Endothelial cell of umbilical vein (primary cell): ENCODE results near the gene PPP6R1. TPM values are rescaled to one million over a fixed set of nuclear protein-coding genes. Genes with fewer than 3 reads are reported as not detected.

Experiments used
- BruUV-seq: library from RNA; stranded (reverse); fragments of 400-500 nt; replicated peaks from 2 replicates; lab custom pipeline; 2021; lab: Mats Ljungman, UMichigan
- CTCF ChIA-PET: fragments of 300-600, 350-600 bp; sonication (Branson Sonifier 250); formaldehyde crosslinking; loops from one replicate; lab custom pipeline; 2021; ENCODE audit warnings: antibody characterized with exemption, inconsistent platforms; lab: Charles Lee
- POLR2A ChIA-PET: fragments of 300-600, 350-600 bp; sonication (Branson Sonifier 250); formaldehyde crosslinking; loops from one replicate; lab custom pipeline; 2021; ENCODE audit warnings: antibody characterized with exemption, inconsistent platforms; lab: Charles Lee
- DNase-seq: peaks from one replicate; pipeline ENCODE4 v3.0.0-alpha.2; 2011; ENCODE audit warnings: low read depth, low spot score
- FAIRE-seq: peaks from 2 replicates; lab custom pipeline; 2011; peaks lifted over from hg19 to GRCh38; lab: Jason Lieb, UNC
- H2AFZ ChIP-seq: 2 replicates; pipeline ENCODE4 v1.6.0; 2012; ENCODE audit warnings: low read depth, low read length, control low read depth, inconsistent platforms
- H3K27ac ChIP-seq: 2 replicates; pipeline ENCODE4 v1.5.1; 2011; ENCODE audit warnings: low read depth, mild to moderate bottlenecking, control low read depth, low read length, moderate library complexity; ENCODE audit not compliant: insufficient read depth
- H3K27me3 ChIP-seq, 2 experiments: 2 replicates each; pipeline versions ENCODE4 v1.6.0 to v1.6.1; 2011; ENCODE audit warnings: low read length in 2 of 2, mixed read lengths in 1 of 2; ENCODE audit not compliant: control insufficient read depth in 2 of 2, insufficient read depth in 2 of 2
- H3K36me3 ChIP-seq, 2 experiments: 2 replicates in 1 of 2; 3 replicates in 1 of 2; pipeline ENCODE4 v1.5.1; 2011; ENCODE audit warnings: low read length in 2 of 2, mild to moderate bottlenecking in 1 of 2, moderate library complexity in 1 of 2; ENCODE audit not compliant: control insufficient read depth in 2 of 2, insufficient read depth in 2 of 2; ENCODE audit errors: extremely low read depth in 1 of 2
- H3K4me1 ChIP-seq: 3 replicates; pipeline ENCODE4 v1.5.1; 2011; ENCODE audit warnings: mild to moderate bottlenecking, low read length; ENCODE audit not compliant: control insufficient read depth, insufficient read depth; ENCODE audit errors: extremely low read depth
- H3K4me2 ChIP-seq: 2 replicates; pipeline ENCODE4 v1.6.1; 2011; ENCODE audit warnings: low read length, control low read depth, mixed read lengths; ENCODE audit not compliant: insufficient read depth
- H3K4me3 ChIP-seq, 3 experiments: fragments of 200-600 bp in 1 of 3; sonication (generic), shearing (Covaris generic) in 1 of 3; replicated peaks in 1 of 3; 2 replicates each; pipeline ENCODE4 v1.5.1; 2011 to 2016; ENCODE audit warnings: control low read depth in 3 of 3, low read length in 3 of 3, mild to moderate bottlenecking in 2 of 3, inconsistent platforms in 1 of 3, low read depth in 1 of 3, moderate library complexity in 1 of 3; ENCODE audit not compliant: insufficient read depth in 1 of 3
- H3K79me2 ChIP-seq: 2 replicates; pipeline ENCODE4 v1.6.0; 2012; ENCODE audit warnings: low read length, inconsistent platforms; ENCODE audit not compliant: control insufficient read depth, insufficient read depth
- H3K9ac ChIP-seq: replicated peaks from 2 replicates; pipeline ENCODE3; 2011; ENCODE audit warnings: low read length, control low read depth; ENCODE audit not compliant: insufficient read depth; ENCODE audit errors: extremely low read depth
- H3K9me1 ChIP-seq: replicated peaks from 3 replicates; pipeline ENCODE4 v1.6.0; 2011; ENCODE audit warnings: mild to moderate bottlenecking, low read length; ENCODE audit not compliant: control insufficient read depth, insufficient read depth; ENCODE audit errors: extremely low read depth
- H3K9me3 ChIP-seq: replicated peaks from 2 replicates; pipeline ENCODE4 v1.5.1; 2012; ENCODE audit warnings: low read length, inconsistent platforms; ENCODE audit not compliant: control insufficient read depth, insufficient read depth
- H4K20me1 ChIP-seq: replicated peaks from 2 replicates; pipeline ENCODE3; 2011; ENCODE audit warnings: mild to moderate bottlenecking, low read length; ENCODE audit not compliant: control insufficient read depth, insufficient read depth; ENCODE audit errors: extremely low read depth
- CTCF ChIP-seq, 2 donors: IDR thresholded peaks; 1 replicate in 1 of 2; 2 replicates in 1 of 2; pipeline ENCODE4 v1.5.1; 2011; ENCODE audit warnings: low read length in 2 of 2, mild to moderate bottlenecking in 2 of 2, moderate library complexity in 2 of 2, control low read depth in 1 of 2, inconsistent platforms in 1 of 2, low read depth in 1 of 2; ENCODE audit not compliant: insufficient read depth in 1 of 2; ENCODE audit errors: extremely low read depth in 1 of 2
- EZH2 ChIP-seq: IDR thresholded peaks from 2 replicates; pipeline ENCODE4 v1.6.1; 2012; ENCODE audit warnings: borderline replicate concordance, low read depth, mild to moderate bottlenecking, moderate library complexity, low read length, inconsistent platforms; ENCODE audit not compliant: severe bottlenecking
- FOS ChIP-seq: IDR thresholded peaks from 2 replicates; pipeline ENCODE4 v1.6.1; 2011; ENCODE audit warnings: mild to moderate bottlenecking, low read length, moderate library complexity, borderline replicate concordance; ENCODE audit not compliant: insufficient read depth
- GATA2 ChIP-seq: IDR thresholded peaks from 2 replicates; pipeline ENCODE4 v1.7.0; 2011; ENCODE audit warnings: low read depth, mild to moderate bottlenecking, moderate library complexity, mixed read lengths, low read length; ENCODE audit not compliant: insufficient read length, insufficient read depth
- JUN ChIP-seq: IDR thresholded peaks from 2 replicates; pipeline ENCODE4 v1.6.1; 2011; ENCODE audit warnings: borderline replicate concordance, low read depth; ENCODE audit not compliant: insufficient read length, insufficient read depth
- MAX ChIP-seq: IDR thresholded peaks from 2 replicates; pipeline ENCODE4 v1.6.1; 2011; ENCODE audit not compliant: insufficient read depth, insufficient read length
- MYC ChIP-seq: IDR thresholded peaks from one replicate; pipeline ENCODE4 v1.6.1; 2011; ENCODE audit warnings: mild to moderate bottlenecking, low read depth, low read length
- POLR2A ChIP-seq: IDR thresholded peaks from 2 replicates; pipeline ENCODE4 v1.6.1; 2012; ENCODE audit warnings: low read depth, mild to moderate bottlenecking, control low read depth, low read length
- POLR2AphosphoS5 ChIP-seq: IDR thresholded peaks from 2 replicates; pipeline ENCODE4 v1.6.1; 2012; ENCODE audit warnings: low read depth, mild to moderate bottlenecking, control low read depth, low read length, moderate library complexity; ENCODE audit not compliant: insufficient read depth
- dilution Hi-C: fragments of 300-500 bp; cut with MboI; formaldehyde crosslinking; loops from one replicate; pipeline ENCODE4 v1.15.0; 2019; ENCODE audit warnings: low sequenced_read_pairs; ENCODE audit not compliant: extremely low pct_ligation_motif_present
- intact Hi-C: fragments of 100-400 bp; cut with micrococcal nuclease; formaldehyde crosslinking; loops from one replicate; pipeline ENCODE4 v1.10.0; 2022
- polyA plus RNA-seq, 4 experiments: library from polyadenylated mRNA; depleted of rRNA in 3 of 4; stranded (reverse) in 3 of 4; unstranded in 1 of 4; fragments of >200 nt; gene quantifications; 2 replicates each; pipeline versions ENCODE4 v1.2.1 to v1.2.3, GENCODE V29; 2011 to 2012; ENCODE audit warnings: missing spikeins in 1 of 4
- total RNA-seq: library from RNA; stranded (reverse); gene quantifications from 2 replicates; pipeline ENCODE4 v1.2.3, GENCODE V29; 2021

Gene PPP6R1
- total and polyA plus RNA-seq, 2 donors (not counting 3 experiments of a cell fraction or from before 2014, with no cell fraction given) = 35.7 to 71.8 TPM

DNA sequence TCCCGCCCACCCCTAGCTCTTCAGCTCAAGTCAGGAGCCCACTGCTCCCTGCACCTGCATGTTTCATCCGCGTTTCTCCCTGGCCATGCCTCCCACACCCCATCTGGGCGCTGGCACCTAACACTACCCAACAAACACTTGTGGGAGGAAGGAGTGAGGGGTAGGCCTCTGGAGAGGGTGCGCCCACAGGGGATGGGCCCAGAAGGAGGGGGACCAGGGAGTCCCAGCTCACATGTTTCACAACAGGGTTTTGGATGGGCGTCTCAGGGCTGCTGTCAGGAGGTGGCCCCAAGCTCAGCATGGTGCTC is 18.1 kb downstream of the PPP6R1 start:
- no peaks in the 10 kb centered on the region for H4K20me1 ChIP-seq
- CTCF ChIA-PET = interaction anchor here (0.6 kb wide), 1 partner anchor 206 kb away, joined by 3 read pairs; no protein-coding TSS in a partner anchor
- no peak overlapping the region for H3K9ac ChIP-seq
- dilution Hi-C loops (no loop called here), intact Hi-C loops (no loop called here)
- no peak overlapping the region for H2AFZ ChIP-seq
- H3K79me2 ChIP-seq = no peaks in the 10 kb centered on the region
- H3K9me1 ChIP-seq = no peaks in the 10 kb centered on the region
- BruUV-seq = no TSS peak
- no peak for TF ChIP-seq POLR2A
- no peak for TF ChIP-seq JUN
- TF ChIP-seq GATA2 = no peak
- TF ChIP-seq FOS = no peak
- TF ChIP-seq POLR2AphosphoS5 = no peak
- TF ChIP-seq EZH2 = no peak
- TF ChIP-seq MAX = no peak
- no peak for TF ChIP-seq CTCF (IDR thresholded peaks at IDR 0.05; ENCODE audit: extremely low read depth in 1 of 2, insufficient read depth in 1 of 2, low read depth in 1 of 2, low read length in 2 of 2)
- TF ChIP-seq MYC = no peak
- H3K4me2 ChIP-seq = no peak overlapping the region
- FAIRE-seq (no peak), DNase-seq (no peak)
- H3K9me3 ChIP-seq = no peaks in the 10 kb centered on the region
- POLR2A ChIA-PET = no interaction called here
- H3K4me1 ChIP-seq = no peaks in the 10 kb centered on the region
- H3K27ac ChIP-seq = no peak overlapping the region
- no peaks in the 10 kb centered on the region for H3K27me3 ChIP-seq
- no peak overlapping the region for H3K4me3 ChIP-seq
- H3K36me3 ChIP-seq = peaks cover 13 to 67% of the 10 kb centered on the region in 2 experiments
